ENCODE data around the gene DIS3L2. TPM values are rescaled to one million over a fixed set of nuclear protein-coding genes. Genes with fewer than 3 reads are reported as not detected.

DIS3L2 gene
- total and polyA plus RNA-seq, 2 experiments from 2014 or later: 15.2 to 25.3 TPM

GRCh38 chr2:232288489-232289030 is 327.0 kb downstream of the DIS3L2 start:
- Histone ChIP-seq H2AFZ (no peak overlapping the region), H3K4me1 (ENCODE audit: insufficient read depth) (peaks cover 7% of the 10 kb centered on the region; the same call in 1 of the 2 replicates), H3F3A (replicated peaks; ENCODE audit: low read depth) (no peaks in the 10 kb centered on the region), H3K27ac (ENCODE audit: low read depth) (no peak overlapping the region), H3K79me2 (replicated peaks; ENCODE audit: insufficient read depth) (no peaks in the 10 kb centered on the region), H4K20me1 (replicated peaks; ENCODE audit: insufficient read depth) (no peaks in the 10 kb centered on the region), H3K27me3 (ENCODE audit: insufficient read depth) (no peaks in the 10 kb centered on the region), H3K36me3 (ENCODE audit: insufficient read depth) (no peaks in the 10 kb centered on the region), H3K4me3 (no peak overlapping the region), H3K4me2 (no peak overlapping the region), H3K9me2 (ENCODE audit: insufficient read depth) (no peaks in the 10 kb centered on the region)
- Mint-ChIP-seq H3K36me3 (ENCODE audit: low read depth) (no peaks in the 10 kb centered on the region), H3K4me3 (no peak overlapping the region), H3K27me3 (ENCODE audit: insufficient read depth, low read depth, poor library complexity) (peaks cover 2% of the 10 kb centered on the region), H3K9me3 (no peaks in the 10 kb centered on the region), H3K27ac (no peak overlapping the region), H3K4me1 (peaks cover 11% of the 10 kb centered on the region)
- ATAC-seq (no peak), DNase-seq (ENCODE audit: low spot score) (no peak)
- TF ChIP-seq ZNF114 (CRISPR knock-in tag; IDR thresholded peaks at IDR 0.05) (no peak), STAT1 (IDR thresholded peaks at IDR 0.05; ENCODE audit: unreplicated experiment) (no peak), CREB1 (CRISPR knock-in tag; IDR thresholded peaks at IDR 0.05; ENCODE audit: low read depth) (no peak), EZH2 (IDR thresholded peaks at IDR 0.05; ENCODE audit: low read depth, unreplicated experiment) (no peak), JUNB (IDR thresholded peaks at IDR 0.05; ENCODE audit: unreplicated experiment) (no peak), ZNF462 (CRISPR knock-in tag; IDR thresholded peaks at IDR 0.05) (no peak)
- TF ChIP-seq, protein P1, sequence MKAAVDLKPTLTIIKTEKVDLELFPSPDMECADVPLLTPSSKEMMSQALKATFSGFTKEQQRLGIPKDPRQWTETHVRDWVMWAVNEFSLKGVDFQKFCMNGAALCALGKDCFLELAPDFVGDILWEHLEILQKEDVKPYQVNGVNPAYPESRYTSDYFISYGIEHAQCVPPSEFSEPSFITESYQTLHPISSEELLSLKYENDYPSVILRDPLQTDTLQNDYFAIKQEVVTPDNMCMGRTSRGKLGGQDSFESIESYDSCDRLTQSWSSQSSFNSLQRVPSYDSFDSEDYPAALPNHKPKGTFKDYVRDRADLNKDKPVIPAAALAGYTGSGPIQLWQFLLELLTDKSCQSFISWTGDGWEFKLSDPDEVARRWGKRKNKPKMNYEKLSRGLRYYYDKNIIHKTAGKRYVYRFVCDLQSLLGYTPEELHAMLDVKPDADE (IDR thresholded peaks at IDR 0.05): no peak
